HEK293 (cell line): ENCODE results near the gene LRRC8C.

Source experiments
- CTCF ChIA-PET: fragments of 350-600 bp; formaldehyde crosslinking; extraction: SDS; loops from one replicate; lab custom pipeline; 2021; ENCODE audit warnings: antibody characterized with exemption; lab: Yijun Ruan, JAX
- POLR2A ChIA-PET: fragments of 300-600 bp; formaldehyde crosslinking; extraction: SDS; loops from one replicate; lab custom pipeline; 2020; ENCODE audit warnings: antibody characterized with exemption, inconsistent platforms; lab: Yijun Ruan, JAX
- H3K27ac ChIP-seq: fragments of 200-500 bp; sonication (Bioruptor generic); 2 replicates; pipeline ENCODE4 v1.5.1; 2014; ENCODE audit warnings: low read depth, low read length, control low read depth, inconsistent platforms; ENCODE audit errors: extremely low read depth
- H3K36me3 ChIP-seq, 2 experiments: fragments of 200-500 bp in 1 of 2; sonication (Bioruptor generic) in 1 of 2; 1 replicate in 1 of 2; 2 replicates in 1 of 2; pipeline ENCODE4 v1.5.1; 2014 to 2017; ENCODE audit warnings: inconsistent platforms in 2 of 2, low read length in 2 of 2; ENCODE audit not compliant: control insufficient read depth in 2 of 2, insufficient read depth in 1 of 2
- H3K4me1 ChIP-seq: fragments of 200-500 bp; sonication (Bioruptor generic); 2 replicates; pipeline ENCODE4 v1.5.1; 2014; ENCODE audit warnings: mild to moderate bottlenecking, low read length, inconsistent platforms; ENCODE audit not compliant: control insufficient read depth, insufficient read depth
- H3K4me3 ChIP-seq: 2 replicates; pipeline ENCODE4 v1.5.1; 2011; ENCODE audit warnings: low read depth, mild to moderate bottlenecking, control low read depth, low read length, moderate library complexity
- H3K9me3 ChIP-seq: fragments of 200-500 bp; sonication (Bioruptor generic); 2 replicates; pipeline ENCODE4 v1.5.1; 2014; ENCODE audit warnings: low read depth, low read length, inconsistent platforms; ENCODE audit not compliant: control insufficient read depth, insufficient read depth
- HOXD13 ChIP-seq: sonication (generic); formaldehyde crosslinking; IDR thresholded peaks from 2 replicates; pipeline ENCODE4 v1.8.0; 2022; ENCODE audit warnings: missing genetic modification reagents, borderline replicate concordance
- KLF16 ChIP-seq: fragments of 450-650 bp; formaldehyde crosslinking; IDR thresholded peaks from 2 replicates; pipeline ENCODE4 v1.5.1; 2017; ENCODE audit warnings: missing biosample characterization, missing genetic modification characterization
- MEIS1 ChIP-seq: sonication (generic); formaldehyde crosslinking; IDR thresholded peaks from 2 replicates; pipeline ENCODE4 v1.8.1; 2022; ENCODE audit warnings: missing genetic modification reagents, mild to moderate bottlenecking, borderline replicate concordance
- MYNN ChIP-seq: fragments of 450-650 bp; formaldehyde crosslinking; IDR thresholded peaks from 2 replicates; pipeline ENCODE4 v1.5.1; 2016; ENCODE audit warnings: missing biosample characterization, missing genetic modification characterization, borderline replicate concordance
- OVOL3 ChIP-seq: fragments of 450-650 bp; formaldehyde crosslinking; IDR thresholded peaks from 2 replicates; pipeline ENCODE4 v1.5.1; 2016; ENCODE audit warnings: missing biosample characterization, missing genetic modification characterization
- RBAK ChIP-seq: fragments of 450-650 bp; formaldehyde crosslinking; IDR thresholded peaks from 2 replicates; pipeline ENCODE4 v1.5.1; 2016; ENCODE audit warnings: missing biosample characterization, missing genetic modification characterization
- SP2 ChIP-seq: fragments of 450-650 bp; formaldehyde crosslinking; IDR thresholded peaks from 2 replicates; pipeline ENCODE4 v1.5.1; 2016; ENCODE audit warnings: missing biosample characterization, missing genetic modification characterization
- TCF7L2 ChIP-seq: IDR thresholded peaks from 2 replicates; pipeline ENCODE4 v1.6.1; 2011; ENCODE audit warnings: low read depth, mild to moderate bottlenecking, inconsistent platforms, low read length, moderate library complexity, borderline replicate concordance
- YY1 ChIP-seq: fragments of 450-650 bp; formaldehyde crosslinking; IDR thresholded peaks from 2 replicates; pipeline ENCODE4 v1.5.1; 2018; ENCODE audit warnings: missing biosample characterization, missing genetic modification characterization
- ZBTB11 ChIP-seq: fragments of 450-650 bp; formaldehyde crosslinking; conservative IDR thresholded peaks from 2 replicates; pipeline ENCODE4 v1.5.1; 2016; ENCODE audit warnings: low read depth, missing biosample characterization, missing genetic modification characterization
- ZBTB7A ChIP-seq: fragments of 450-650 bp; formaldehyde crosslinking; IDR thresholded peaks from 2 replicates; pipeline ENCODE4 v1.5.1; 2016; ENCODE audit warnings: low read depth, missing biosample characterization, missing genetic modification characterization
- ZFHX2 ChIP-seq: fragments of 450-650 bp; formaldehyde crosslinking; conservative IDR thresholded peaks from 2 replicates; pipeline ENCODE4 v1.5.1; 2016; ENCODE audit warnings: missing biosample characterization, missing genetic modification characterization
- ZFP3 ChIP-seq: fragments of 450-650 bp; formaldehyde crosslinking; IDR thresholded peaks from 2 replicates; pipeline ENCODE4 v1.5.1; 2016; ENCODE audit warnings: low read depth, missing biosample characterization, missing genetic modification characterization
- ZNF114 ChIP-seq: fragments of 450-650 bp; formaldehyde crosslinking; IDR thresholded peaks from 2 replicates; pipeline ENCODE4 v1.5.0; 2017; ENCODE audit warnings: missing biosample characterization, missing genetic modification characterization
- ZNF132 ChIP-seq: fragments of 450-650 bp; formaldehyde crosslinking; IDR thresholded peaks from 2 replicates; pipeline ENCODE4 v1.5.1; 2017; ENCODE audit warnings: missing biosample characterization, missing genetic modification characterization, borderline replicate concordance
- ZNF138 ChIP-seq: fragments of 450-650 bp; formaldehyde crosslinking; IDR thresholded peaks from 2 replicates; pipeline ENCODE4 v1.5.1; 2016; ENCODE audit warnings: missing biosample characterization, missing genetic modification characterization, borderline replicate concordance
- ZNF214 ChIP-seq: fragments of 450-650 bp; formaldehyde crosslinking; IDR thresholded peaks from 2 replicates; pipeline ENCODE4 v1.5.1; 2017; ENCODE audit warnings: missing biosample characterization, mild to moderate bottlenecking, missing genetic modification characterization, borderline replicate concordance
- ZNF221 ChIP-seq: fragments of 450-650 bp; formaldehyde crosslinking; IDR thresholded peaks from 2 replicates; pipeline ENCODE4 v1.5.1; 2017; ENCODE audit warnings: missing biosample characterization, missing genetic modification characterization, borderline replicate concordance
- ZNF223 ChIP-seq: fragments of 450-650 bp; formaldehyde crosslinking; IDR thresholded peaks from 2 replicates; pipeline ENCODE4 v1.5.1; 2016; ENCODE audit warnings: missing biosample characterization, missing genetic modification characterization
- ZNF341 ChIP-seq: fragments of 450-650 bp; formaldehyde crosslinking; IDR thresholded peaks from 2 replicates; pipeline ENCODE4; 2016; ENCODE audit warnings: low read depth, missing biosample characterization, missing genetic modification characterization
- ZNF350 ChIP-seq: fragments of 450-650 bp; formaldehyde crosslinking; IDR thresholded peaks from 2 replicates; pipeline ENCODE4 v1.5.0; 2017; ENCODE audit warnings: missing biosample characterization, mild to moderate bottlenecking, missing genetic modification characterization
- ZNF37A ChIP-seq: fragments of 450-650 bp; IDR thresholded peaks from 2 replicates; pipeline ENCODE4 v1.5.1; 2018; ENCODE audit warnings: missing biosample characterization, missing genetic modification characterization
- ZNF473 ChIP-seq: fragments of 450-650 bp; formaldehyde crosslinking; IDR thresholded peaks from 2 replicates; pipeline ENCODE4 v1.5.1; 2017; ENCODE audit warnings: missing biosample characterization, missing genetic modification characterization
- ZNF48 ChIP-seq: fragments of 450-650 bp; formaldehyde crosslinking; IDR thresholded peaks from 2 replicates; pipeline ENCODE4 v1.5.1; 2016; ENCODE audit warnings: missing biosample characterization, missing genetic modification characterization
- ZNF513 ChIP-seq: fragments of 450-650 bp; IDR thresholded peaks from 2 replicates; pipeline ENCODE4 v1.5.1; 2018; ENCODE audit warnings: missing biosample characterization, missing genetic modification characterization
- ZNF529 ChIP-seq: fragments of 450-650 bp; formaldehyde crosslinking; IDR thresholded peaks from 2 replicates; pipeline ENCODE4 v1.5.1; 2017; ENCODE audit warnings: missing genetic modification characterization, missing biosample characterization; ENCODE audit not compliant: insufficient replicate concordance
- ZNF660 ChIP-seq: fragments of 450-650 bp; IDR thresholded peaks from 2 replicates; pipeline ENCODE4 v1.5.1; 2018; ENCODE audit warnings: missing biosample characterization, mild to moderate bottlenecking, missing genetic modification characterization
- ZNF692 ChIP-seq: fragments of 450-650 bp; formaldehyde crosslinking; IDR thresholded peaks from 2 replicates; pipeline ENCODE4 v1.5.1; 2016; ENCODE audit warnings: missing biosample characterization, missing genetic modification characterization
- ZNF785 ChIP-seq: fragments of 450-650 bp; formaldehyde crosslinking; IDR thresholded peaks from 2 replicates; pipeline ENCODE4 v1.5.1; 2016; ENCODE audit warnings: missing biosample characterization, missing genetic modification characterization
- ZSCAN16 ChIP-seq: fragments of 450-650 bp; formaldehyde crosslinking; IDR thresholded peaks from 2 replicates; pipeline ENCODE4 v1.5.1; 2016; ENCODE audit warnings: missing biosample characterization, missing genetic modification characterization

The LRRC8C gene

GRCh38 chr1:89687254-89687653 lies 54.3 kb downstream of the LRRC8C start:
- ChIA-PET POLR2A (no interaction called here), CTCF (interaction anchor here (0.6 kb wide), 1 partner anchor 76 kb away, joined by 3 read pairs; no protein-coding TSS in a partner anchor)
- no peaks in the 10 kb centered on the region for H3K36me3 ChIP-seq

GRCh38 chr1:89688607-89689006 lies 55.7 kb downstream of the LRRC8C start:
- peaks cover 5% of the 10 kb centered on the region; the same call in 1 of the 2 replicates for H3K4me1 ChIP-seq
- CTCF ChIA-PET = no interaction called here
- TF ChIP-seq ZFHX2 (tag by site-specific recombination) (no peak), ZNF221 (no peak), ZFP3 (no peak), ZNF660 (no peak), SP2 (tag by site-specific recombination) (0 out of 2 replicates have a peak, but pooled peaks have one; percentile 12), HOXD13 (CRISPR knock-in tag) (no peak)
- H3K9me3 ChIP-seq = no peaks in the 10 kb centered on the region
- no peak overlapping the region for H3K4me3 ChIP-seq
- POLR2A ChIA-PET = no interaction called here
- no peaks in the 10 kb centered on the region for H3K36me3 ChIP-seq
- no peak overlapping the region for H3K27ac ChIP-seq

More at GRCh38 chr1:89687254-89687653, 54.3 kb downstream of the LRRC8C start:
- no peak overlapping the region for H3K4me3 ChIP-seq
- H3K4me1 ChIP-seq = peaks cover 1% of the 10 kb centered on the region; the same call in 1 of the 2 replicates
- H3K9me3 ChIP-seq = no peaks in the 10 kb centered on the region
- H3K27ac ChIP-seq = no peak overlapping the region
- TF ChIP-seq ZNF138 (tag by site-specific recombination) (no peak), ZNF132 (no peak), SP2 (tag by site-specific recombination) (no peak), YY1 (tag by site-specific recombination) (no peak), ZNF473 (no peak), ZNF223 (no peak), ZBTB7A (tag by site-specific recombination) (no peak), ZNF341 (tag by site-specific recombination) (no peak), OVOL3 (tag by site-specific recombination) (no peak), ZNF350 (no peak), ZNF37A (tag by site-specific recombination) (no peak), MYNN (no peak), ZSCAN16 (tag by site-specific recombination) (no peak), KLF16 (tag by site-specific recombination) (no peak), ZNF513 (tag by site-specific recombination) (no peak)

GRCh38 chr1:89689234-89689633 lies 56.3 kb downstream of the LRRC8C start:
- H3K4me1 ChIP-seq = peaks cover 5% of the 10 kb centered on the region; the same call in 1 of the 2 replicates
- H3K9me3 ChIP-seq = no peaks in the 10 kb centered on the region
- ChIA-PET CTCF (no interaction called here), POLR2A (no interaction called here)
- H3K4me3 ChIP-seq = no peak overlapping the region
- no peak overlapping the region for H3K27ac ChIP-seq
- no peaks in the 10 kb centered on the region for H3K36me3 ChIP-seq
- TF ChIP-seq ZNF48 = no peak
- no peak for TF ChIP-seq MEIS1
- no peak for TF ChIP-seq ZNF692
- no peak for TF ChIP-seq ZNF785 (tag by site-specific recombination)
- no peak for TF ChIP-seq ZNF114
- no peak for TF ChIP-seq ZBTB11 (tag by site-specific recombination)
- TF ChIP-seq RBAK (tag by site-specific recombination) = no peak
- no peak for TF ChIP-seq ZNF529 (tag by site-specific recombination)
- TF ChIP-seq TCF7L2 = no peak
- no peak for TF ChIP-seq ZNF214 (tag by site-specific recombination)
